PC-3 (cell line): Measurements from ENCODE around the gene UFC1.

Experiments used
- EZH2 ChIP-seq: fragments of 300-600 bp; sonication (generic); IDR thresholded peaks from one replicate; pipeline ENCODE4 v1.6.1; 2017; ENCODE audit warnings: antibody characterized with exemption, mild to moderate bottlenecking, low read length; ENCODE audit not compliant: unreplicated experiment
- TF ChIP-seq, protein P1 (sequence below): fragments of 300-600 bp; sonication (generic); conservative IDR thresholded peaks from 2 replicates; pipeline ENCODE4 v1.5.1; 2017; ENCODE audit warnings: antibody characterized with exemption, low read depth, mild to moderate bottlenecking, low read length

- TF ChIP-seq EZH2, result no peak
- TF ChIP-seq, protein P1, sequence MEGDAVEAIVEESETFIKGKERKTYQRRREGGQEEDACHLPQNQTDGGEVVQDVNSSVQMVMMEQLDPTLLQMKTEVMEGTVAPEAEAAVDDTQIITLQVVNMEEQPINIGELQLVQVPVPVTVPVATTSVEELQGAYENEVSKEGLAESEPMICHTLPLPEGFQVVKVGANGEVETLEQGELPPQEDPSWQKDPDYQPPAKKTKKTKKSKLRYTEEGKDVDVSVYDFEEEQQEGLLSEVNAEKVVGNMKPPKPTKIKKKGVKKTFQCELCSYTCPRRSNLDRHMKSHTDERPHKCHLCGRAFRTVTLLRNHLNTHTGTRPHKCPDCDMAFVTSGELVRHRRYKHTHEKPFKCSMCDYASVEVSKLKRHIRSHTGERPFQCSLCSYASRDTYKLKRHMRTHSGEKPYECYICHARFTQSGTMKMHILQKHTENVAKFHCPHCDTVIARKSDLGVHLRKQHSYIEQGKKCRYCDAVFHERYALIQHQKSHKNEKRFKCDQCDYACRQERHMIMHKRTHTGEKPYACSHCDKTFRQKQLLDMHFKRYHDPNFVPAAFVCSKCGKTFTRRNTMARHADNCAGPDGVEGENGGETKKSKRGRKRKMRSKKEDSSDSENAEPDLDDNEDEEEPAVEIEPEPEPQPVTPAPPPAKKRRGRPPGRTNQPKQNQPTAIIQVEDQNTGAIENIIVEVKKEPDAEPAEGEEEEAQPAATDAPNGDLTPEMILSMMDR, result no peak
These were observed 6.1 kb downstream of the UFC1 start for GRCh38 chr1:161159913-161160243.
